SK-N-SH (cell line): ENCODE data around the gene CDH2.

Experiments used
- EP300 ChIP-seq, 2 experiments: IDR thresholded peaks; 2 replicates each; pipeline versions ENCODE4 v1.4.0 to v1.6.1; 2012; ENCODE audit warnings: borderline replicate concordance in 1 of 2, low read depth in 1 of 2, low read length in 1 of 2
- TCF12 ChIP-seq: IDR thresholded peaks from 2 replicates; pipeline ENCODE4 v1.4.0; 2012

- TF ChIP-seq EP300 (IDR thresholded peaks at IDR 0.05; ENCODE audit: borderline replicate concordance in 1 of 2, low read depth in 1 of 2, low read length in 1 of 2) (no peak), TCF12 (no peak)
Observed at GRCh38 chr18:28181616-28182015, 4.7 kb upstream of the CDH2 start.
